CD4-positive, alpha-beta memory T cell (primary cell): ENCODE data around the gene KCNH2. TPM values are rescaled to one million over a fixed set of nuclear protein-coding genes. Genes with fewer than 3 reads are reported as not detected.
A peak's percentile ranks its signal among the peaks of the same experiment; 100 is the strongest.
"Not testable (repeated sequence)": the region's sequence is repeated elsewhere in the genome, so short reads cannot be mapped to it uniquely, and the experiment has no call there.

Source experiments
- CTCF ChIA-PET: fragments of 350-600 bp; sonication (Branson Sonifier 250); formaldehyde crosslinking; loops from one replicate; lab custom pipeline; 2021; ENCODE audit warnings: inconsistent platforms; ENCODE audit not compliant: partially characterized antibody; lab: Charles Lee
- POLR2A ChIA-PET: fragments of 350-600 bp; sonication (Branson Sonifier 250); formaldehyde crosslinking; loops from one replicate; lab custom pipeline; 2021; ENCODE audit not compliant: partially characterized antibody; lab: Charles Lee
- DNase-seq, 5 donors: peaks; one replicate each; pipeline versions ENCODE4 v3.0.0 to v3.0.0-alpha.2; 2020 to 2022; ENCODE audit warnings: mixed read lengths in 1 of 5
- H3K27ac ChIP-seq: one replicate; pipeline ENCODE4 v1.7.0; 2013; ENCODE audit warnings: low read depth, low read length
- H3K27me3 ChIP-seq: 2 replicates; pipeline ENCODE4 v1.7.0; 2013; ENCODE audit warnings: mild to moderate bottlenecking, low read length, moderate library complexity; ENCODE audit not compliant: insufficient read depth
- H3K36me3 ChIP-seq: 2 replicates; pipeline ENCODE4 v1.7.0; 2013; ENCODE audit warnings: mild to moderate bottlenecking, low read length, moderate library complexity; ENCODE audit not compliant: insufficient read depth
- H3K4me1 ChIP-seq: 2 replicates; pipeline ENCODE4 v1.7.0; 2013; ENCODE audit warnings: mild to moderate bottlenecking, low read length, moderate library complexity; ENCODE audit not compliant: insufficient read depth
- H3K4me3 ChIP-seq, 2 donors: one replicate each; pipeline ENCODE4 v1.7.0; 2013; ENCODE audit warnings: low read length in 2 of 2, mild to moderate bottlenecking in 1 of 2
- H3K9me3 ChIP-seq, 2 donors: one replicate each; pipeline ENCODE4 v1.7.0; 2013; ENCODE audit warnings: low read length in 2 of 2, control low read depth in 1 of 2; ENCODE audit not compliant: control insufficient read depth in 1 of 2
- H3K27ac Mint-ChIP-seq, 7 donors: one replicate each; pipeline ENCODE4 v1.8.0; 2020 to 2021; ENCODE audit warnings: mixed read lengths in 7 of 7, mild to moderate bottlenecking in 6 of 7, inconsistent platforms in 3 of 7, moderate library complexity in 3 of 7
- H3K27me3 Mint-ChIP-seq, 2 donors: one replicate each; pipeline ENCODE4 v1.8.0; 2020 to 2021; ENCODE audit warnings: mixed read lengths in 2 of 2
- H3K36me3 Mint-ChIP-seq, 2 donors: one replicate each; pipeline ENCODE4 v1.8.0; 2020 to 2021; ENCODE audit warnings: mixed read lengths in 2 of 2, inconsistent platforms in 1 of 2, mild to moderate bottlenecking in 1 of 2
- H3K4me1 Mint-ChIP-seq, 4 donors: one replicate each; pipeline ENCODE4 v1.8.0; 2020 to 2021; ENCODE audit warnings: mixed read lengths in 4 of 4, mild to moderate bottlenecking in 1 of 4
- H3K4me3 Mint-ChIP-seq, 8 donors: one replicate each; pipeline ENCODE4 v1.8.0; 2020 to 2021; ENCODE audit warnings: mixed read lengths in 8 of 8, mild to moderate bottlenecking in 7 of 8, moderate library complexity in 6 of 8, inconsistent platforms in 3 of 8
- H3K9me3 Mint-ChIP-seq, 8 donors: one replicate each; pipeline ENCODE4 v1.8.0; 2020 to 2021; ENCODE audit warnings: mixed read lengths in 8 of 8, mild to moderate bottlenecking in 5 of 8, inconsistent platforms in 3 of 8, moderate library complexity in 1 of 8
- intact Hi-C: fragments of 100-400 bp; cut with micrococcal nuclease; formaldehyde crosslinking; loops from one replicate; pipeline ENCODE4 v1.15.1; 2023
- polyA plus RNA-seq, 2 donors: library from polyadenylated mRNA; unstranded; fragments of 300-500 nt; fragmentation: Illumina TruSeq; gene quantifications; one replicate each; pipeline ENCODE4 v1.2.3, GENCODE V29; 2021
- total RNA-seq, 2 experiments: library from RNA; stranded (reverse); gene quantifications; one replicate each; pipeline ENCODE4 v1.2.3, GENCODE V29; 2021

KCNH2 gene
- total and polyA plus RNA-seq, 4 experiments from 2014 or later: 1.8 to 2.6 (median 2.4) TPM

DNA sequence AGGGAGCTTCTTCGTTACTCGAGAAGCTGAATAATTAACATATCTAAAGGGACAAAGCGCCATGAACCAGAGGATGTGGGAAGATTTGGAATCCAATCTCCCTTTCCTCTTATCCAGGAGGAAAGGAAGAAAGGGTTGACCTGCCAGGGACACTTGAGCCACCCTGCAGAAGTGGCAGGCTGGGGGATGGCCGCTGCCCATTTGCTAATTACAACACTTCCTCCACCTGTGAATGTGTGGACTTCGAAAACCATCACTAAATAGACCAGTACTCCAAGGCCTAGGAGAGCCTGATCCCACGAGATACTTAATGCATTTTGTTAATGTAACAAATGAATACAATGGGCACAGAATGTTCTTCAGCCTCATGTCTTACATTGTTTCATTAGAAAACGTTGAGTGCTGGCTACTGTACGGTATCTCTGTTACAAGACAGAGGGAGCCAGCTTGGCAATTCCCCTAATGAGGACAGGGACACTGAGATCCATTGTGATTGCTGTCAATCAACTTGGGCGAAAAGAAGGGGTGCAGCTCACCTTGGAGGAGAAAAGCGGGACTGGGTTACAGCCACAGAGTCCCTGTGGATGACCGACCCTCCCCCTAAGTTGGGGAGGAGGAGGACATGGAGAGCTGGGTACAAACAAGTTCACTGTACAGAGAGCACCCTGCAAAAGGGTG lies 66.4 kb downstream of the KCNH2 start:
- CTCF ChIA-PET: interaction anchor here (0.9 to 1.2 kb wide), 5 partner anchors 8 to 133 kb away, joined by 3 to 6 read pairs (median 3); no protein-coding TSS in a partner anchor
- DNase-seq: no peak
- Mint-ChIP-seq H3K27me3 (peaks cover 0 to 3% of the 10 kb centered on the region in 2 donors), H3K4me1 (peaks cover 13 to 26% (median 14%) of the 10 kb centered on the region in 4 donors), H3K36me3 (no peaks in the 10 kb centered on the region), H3K27ac (no peak overlapping the region), H3K9me3 (no peaks in the 10 kb centered on the region), H3K4me3 (no peak overlapping the region)
- Histone ChIP-seq H3K27ac (no peak overlapping the region), H3K27me3 (no peaks in the 10 kb centered on the region), H3K36me3 (no peaks in the 10 kb centered on the region), H3K4me3 (no peak overlapping the region), H3K9me3 (no peaks in the 10 kb centered on the region), H3K4me1 (peaks cover 13% of the 10 kb centered on the region)
- POLR2A ChIA-PET: no interaction called here
- intact Hi-C loops: no loop called here

DNA sequence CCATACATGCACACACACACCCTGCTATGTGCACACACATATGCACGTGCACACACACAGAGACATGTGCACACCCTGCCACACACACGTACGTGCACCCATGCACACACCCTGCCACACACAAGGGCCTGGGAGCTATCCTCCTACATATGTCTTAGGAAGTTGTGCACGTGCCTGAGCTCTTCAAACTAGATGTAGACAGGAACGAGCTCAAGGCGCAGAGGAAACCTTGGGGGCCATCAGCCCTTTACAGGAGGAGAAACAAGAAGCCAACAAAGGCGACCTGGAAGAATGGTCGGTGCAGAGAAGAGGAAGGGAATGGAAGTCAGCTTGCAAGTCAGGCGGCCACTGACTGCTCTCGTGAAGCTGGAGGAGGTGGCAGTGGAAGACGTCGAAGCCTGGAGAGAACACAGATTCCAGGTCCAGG lies 67.1 kb downstream of the KCNH2 start:
- CTCF ChIA-PET: interaction anchor here (0.9 to 1.2 kb wide), 2 partner anchors 9 to 13 kb away, joined by 3 to 6 read pairs; no protein-coding TSS in a partner anchor
- no peak for DNase-seq
- POLR2A ChIA-PET: no interaction called here
- intact Hi-C loops: no loop called here
- Mint-ChIP-seq H3K36me3 (no peaks in the 10 kb centered on the region), H3K27me3 (peaks cover 0 to 3% of the 10 kb centered on the region in 2 donors), H3K4me1 (peaks cover 13 to 26% (median 14%) of the 10 kb centered on the region in 4 donors), H3K4me3 (peak overlapping the region in 1 of 8 donors; percentile 50), H3K27ac (peak overlapping the region in 1 of 7 donors; percentile 3), H3K9me3 (no peaks in the 10 kb centered on the region)
- Histone ChIP-seq H3K4me1 (peaks cover 13% of the 10 kb centered on the region), H3K9me3 (no peaks in the 10 kb centered on the region), H3K4me3 (no peak overlapping the region), H3K36me3 (no peaks in the 10 kb centered on the region), H3K27ac (no peak overlapping the region), H3K27me3 (no peaks in the 10 kb centered on the region)

GRCh38 chr7:150910305-150910995 lies 67.7 kb downstream of the KCNH2 start:
- Mint-ChIP-seq H3K4me3 (peak overlapping the region in 2 of 8 donors; percentile 13 to 50), H3K27ac (peak overlapping the region in 2 of 7 donors; percentile 2 to 3), H3K4me1 (peaks cover 13 to 26% (median 14%) of the 10 kb centered on the region in 4 donors)
- H3K27me3 ChIP-seq, H3K36me3 ChIP-seq, H3K27ac ChIP-seq, H3K36me3 Mint-ChIP-seq, DNase-seq, H3K27me3 Mint-ChIP-seq, POLR2A ChIA-PET, H3K4me3 ChIP-seq, intact Hi-C loops, H3K9me3 Mint-ChIP-seq, H3K9me3 ChIP-seq: not testable (repeated sequence)
- H3K4me1 ChIP-seq: peaks cover 13% of the 10 kb centered on the region
- CTCF ChIA-PET: interaction anchor here (1.2 kb wide), 1 partner anchor 12 kb away, joined by 6 read pairs; no protein-coding TSS in a partner anchor

GRCh38 chr7:150909200-150909995 lies 68.7 kb downstream of the KCNH2 start:
- POLR2A ChIA-PET: interaction anchor here (0.9 to 2.0 kb wide), 2 partner anchors 11 to 61 kb away, joined by 3 to 7 read pairs; no protein-coding TSS in a partner anchor
- Mint-ChIP-seq H3K9me3 (no peaks in the 10 kb centered on the region), H3K27ac (peak overlapping the region in 4 of 7 donors; percentile 18 to 75 (median 56)), H3K36me3 (no peaks in the 10 kb centered on the region), H3K4me3 (peak overlapping the region in 4 of 8 donors; percentile 43 to 80 (median 62)), H3K27me3 (peaks cover 0 to 6% of the 10 kb centered on the region in 2 donors), H3K4me1 (peaks cover 13 to 26% (median 14%) of the 10 kb centered on the region in 4 donors)
- CTCF ChIA-PET: interaction anchor here (0.8 to 2.4 kb wide), 4 partner anchors 11 to 212 kb away, joined by 3 to 33 read pairs (median 4); no protein-coding TSS in a partner anchor
- peaks cover 13% of the 10 kb centered on the region for H3K4me1 ChIP-seq
- no peaks in the 10 kb centered on the region for H3K36me3 ChIP-seq
- no peak overlapping the region for H3K27ac ChIP-seq
- no peak overlapping the region for H3K4me3 ChIP-seq
- H3K27me3 ChIP-seq: no peaks in the 10 kb centered on the region
- no peaks in the 10 kb centered on the region for H3K9me3 ChIP-seq
- intact Hi-C loops: no loop called here
- peak; percentile 37 to 69 (median 51) for DNase-seq

DNA sequence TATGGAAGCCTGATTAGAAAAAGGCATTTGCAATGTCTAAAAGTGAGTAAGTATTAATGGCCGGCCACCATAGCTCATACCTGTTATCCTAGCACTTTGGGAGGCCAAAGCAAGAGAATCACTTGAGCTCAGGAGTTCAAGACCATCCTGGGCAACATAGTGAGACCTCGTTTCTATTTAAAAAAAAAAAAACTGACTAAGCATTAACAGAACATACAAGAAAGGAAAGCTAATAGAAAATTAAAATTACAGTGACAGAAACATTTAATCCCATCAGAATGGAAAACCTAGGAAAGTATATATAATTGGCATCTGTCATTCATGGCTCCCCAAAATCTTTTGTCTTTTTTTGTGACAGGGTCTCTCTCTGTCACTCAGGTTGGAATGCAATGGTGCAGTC lies 69.9 kb downstream of the KCNH2 start:
- Histone ChIP-seq H3K36me3 (no peaks in the 10 kb centered on the region), H3K27me3 (no peaks in the 10 kb centered on the region), H3K4me3 (no peak overlapping the region), H3K9me3 (no peaks in the 10 kb centered on the region), H3K4me1 (peaks cover 13% of the 10 kb centered on the region), H3K27ac (no peak overlapping the region)
- Mint-ChIP-seq H3K27me3 (peaks cover 3 to 13% of the 10 kb centered on the region in 2 donors), H3K36me3 (no peaks in the 10 kb centered on the region), H3K4me1 (peaks cover 13 to 26% (median 14%) of the 10 kb centered on the region in 4 donors), H3K27ac (no peak overlapping the region), H3K4me3 (no peak overlapping the region), H3K9me3 (no peaks in the 10 kb centered on the region)
- CTCF ChIA-PET: interaction anchor here (0.9 to 2.4 kb wide), 5 partner anchors 10 to 111 kb away, joined by 3 to 33 read pairs (median 3); no protein-coding TSS in a partner anchor
- POLR2A ChIA-PET: interaction anchor here (0.7 to 2.0 kb wide), 2 partner anchors 10 to 100 kb away, joined by 3 to 7 read pairs; no protein-coding TSS in a partner anchor
- intact Hi-C loops: no loop called here
- no peak for DNase-seq

- intact Hi-C loops: no loop called here
- Mint-ChIP-seq H3K9me3 (no peaks in the 10 kb centered on the region), H3K27me3 (peaks cover 21 to 24% of the 10 kb centered on the region in 2 donors)
Measured at GRCh38 chr7:150904011-150904909, 73.9 kb downstream of the KCNH2 start.

More at GRCh38 chr7:150904011-150904909, 73.9 kb downstream of the KCNH2 start:
- peaks cover 6% of the 10 kb centered on the region for H3K4me1 ChIP-seq
- H3K9me3 ChIP-seq: no peaks in the 10 kb centered on the region
- no peak for DNase-seq
- H3K4me3 ChIP-seq: no peak overlapping the region
- H3K36me3 ChIP-seq: no peaks in the 10 kb centered on the region
- Mint-ChIP-seq H3K4me3 (peak overlapping the region in 1 of 8 donors; percentile 17), H3K27ac (no peak overlapping the region), H3K4me1 (peaks cover 4 to 6% (median 5%) of the 10 kb centered on the region in 4 donors), H3K36me3 (no peaks in the 10 kb centered on the region)
- H3K27ac ChIP-seq: no peak overlapping the region
- H3K27me3 ChIP-seq: no peaks in the 10 kb centered on the region
- CTCF ChIA-PET: interaction anchor here (0.7 to 1.2 kb wide), 2 partner anchors 17 to 85 kb away, joined by 3 to 5 read pairs; no protein-coding TSS in a partner anchor
- POLR2A ChIA-PET: no interaction called here
